ENCODE data around the gene PAX8.

DNA sequence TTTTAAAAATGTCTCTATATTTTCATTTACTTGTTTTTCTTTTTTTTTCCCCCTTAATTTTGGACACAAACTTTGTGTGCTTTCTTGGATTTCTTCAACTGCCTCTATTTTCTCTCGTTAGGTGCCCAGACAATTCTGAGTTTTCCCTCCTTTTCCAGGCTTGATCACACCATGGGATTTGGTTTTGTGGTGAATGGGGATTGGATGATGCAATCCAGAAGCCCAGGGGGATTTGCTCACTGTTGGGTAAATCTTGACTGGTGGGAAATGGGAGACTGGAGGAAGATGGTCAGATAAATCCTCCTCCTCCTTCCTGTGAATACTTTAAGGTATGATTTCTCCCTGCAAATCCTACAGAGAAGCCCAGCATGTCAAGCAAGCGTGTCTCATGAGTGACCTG lies 19.5 kb upstream of the PAX8 start:
- TF ChIP-seq, protein P1, sequence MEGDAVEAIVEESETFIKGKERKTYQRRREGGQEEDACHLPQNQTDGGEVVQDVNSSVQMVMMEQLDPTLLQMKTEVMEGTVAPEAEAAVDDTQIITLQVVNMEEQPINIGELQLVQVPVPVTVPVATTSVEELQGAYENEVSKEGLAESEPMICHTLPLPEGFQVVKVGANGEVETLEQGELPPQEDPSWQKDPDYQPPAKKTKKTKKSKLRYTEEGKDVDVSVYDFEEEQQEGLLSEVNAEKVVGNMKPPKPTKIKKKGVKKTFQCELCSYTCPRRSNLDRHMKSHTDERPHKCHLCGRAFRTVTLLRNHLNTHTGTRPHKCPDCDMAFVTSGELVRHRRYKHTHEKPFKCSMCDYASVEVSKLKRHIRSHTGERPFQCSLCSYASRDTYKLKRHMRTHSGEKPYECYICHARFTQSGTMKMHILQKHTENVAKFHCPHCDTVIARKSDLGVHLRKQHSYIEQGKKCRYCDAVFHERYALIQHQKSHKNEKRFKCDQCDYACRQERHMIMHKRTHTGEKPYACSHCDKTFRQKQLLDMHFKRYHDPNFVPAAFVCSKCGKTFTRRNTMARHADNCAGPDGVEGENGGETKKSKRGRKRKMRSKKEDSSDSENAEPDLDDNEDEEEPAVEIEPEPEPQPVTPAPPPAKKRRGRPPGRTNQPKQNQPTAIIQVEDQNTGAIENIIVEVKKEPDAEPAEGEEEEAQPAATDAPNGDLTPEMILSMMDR (conservative IDR thresholded peaks at IDR 0.05 in 1 of 2, IDR thresholded peaks at IDR 0.05 in 1 of 2; ENCODE audit: extremely low read depth in 1 of 2, insufficient read depth in 1 of 2, low read depth in 1 of 2, low read length in 2 of 2), result no peak
- no peak for TF ChIP-seq EZH2 (IDR thresholded peaks at IDR 0.05; ENCODE audit: borderline replicate concordance, low read length)
